ENCODE data around the gene MARVELD3. TPM values are rescaled to one million over a fixed set of nuclear protein-coding genes. Genes with fewer than 3 reads are reported as not detected.
"Not testable (repeated sequence)": the region's sequence is repeated elsewhere in the genome, so short reads cannot be mapped to it uniquely, and the experiment has no call there.

Gene MARVELD3
- total RNA-seq, 1 donor from 2014 or later: 3.9 TPM

DNA sequence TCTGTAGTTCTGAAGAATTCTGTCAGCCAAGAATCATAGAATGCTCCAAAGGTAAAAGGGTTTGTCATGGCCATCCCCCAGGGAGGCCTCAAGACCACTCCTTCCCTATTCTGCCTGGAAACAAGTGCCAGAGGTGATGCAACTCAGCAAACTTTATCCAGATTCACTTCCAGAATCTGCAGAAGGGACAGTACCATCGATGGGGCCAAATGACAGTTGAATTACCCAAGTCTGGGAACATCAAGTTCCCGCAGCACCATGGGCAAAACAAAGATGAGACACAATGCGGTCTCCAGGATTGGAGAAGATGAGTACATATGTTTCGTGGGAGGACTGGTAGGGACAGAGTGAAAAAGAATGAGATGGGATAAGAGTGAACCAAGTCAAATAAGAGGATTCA lies 35.4 kb upstream of the MARVELD3 start:
- no peaks in the 10 kb centered on the region for H3K36me3 Mint-ChIP-seq (ENCODE audit: low read depth, unreplicated experiment)
- no peak overlapping the region for H3K4me3 Mint-ChIP-seq (ENCODE audit: unreplicated experiment)
- TF ChIP-seq, protein P1, sequence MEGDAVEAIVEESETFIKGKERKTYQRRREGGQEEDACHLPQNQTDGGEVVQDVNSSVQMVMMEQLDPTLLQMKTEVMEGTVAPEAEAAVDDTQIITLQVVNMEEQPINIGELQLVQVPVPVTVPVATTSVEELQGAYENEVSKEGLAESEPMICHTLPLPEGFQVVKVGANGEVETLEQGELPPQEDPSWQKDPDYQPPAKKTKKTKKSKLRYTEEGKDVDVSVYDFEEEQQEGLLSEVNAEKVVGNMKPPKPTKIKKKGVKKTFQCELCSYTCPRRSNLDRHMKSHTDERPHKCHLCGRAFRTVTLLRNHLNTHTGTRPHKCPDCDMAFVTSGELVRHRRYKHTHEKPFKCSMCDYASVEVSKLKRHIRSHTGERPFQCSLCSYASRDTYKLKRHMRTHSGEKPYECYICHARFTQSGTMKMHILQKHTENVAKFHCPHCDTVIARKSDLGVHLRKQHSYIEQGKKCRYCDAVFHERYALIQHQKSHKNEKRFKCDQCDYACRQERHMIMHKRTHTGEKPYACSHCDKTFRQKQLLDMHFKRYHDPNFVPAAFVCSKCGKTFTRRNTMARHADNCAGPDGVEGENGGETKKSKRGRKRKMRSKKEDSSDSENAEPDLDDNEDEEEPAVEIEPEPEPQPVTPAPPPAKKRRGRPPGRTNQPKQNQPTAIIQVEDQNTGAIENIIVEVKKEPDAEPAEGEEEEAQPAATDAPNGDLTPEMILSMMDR (IDR thresholded peaks at IDR 0.05; ENCODE audit: unreplicated experiment): no peak
- no peaks in the 10 kb centered on the region for H3K9me3 Mint-ChIP-seq (ENCODE audit: unreplicated experiment)
- H3K27ac Mint-ChIP-seq (ENCODE audit: unreplicated experiment): no peak overlapping the region
- no peak for DNase-seq (ENCODE audit: low spot score)
- peaks cover 2% of the 10 kb centered on the region for H3K27me3 Mint-ChIP-seq (ENCODE audit: unreplicated experiment)
- H3K4me1 Mint-ChIP-seq (ENCODE audit: unreplicated experiment): no peaks in the 10 kb centered on the region

DNA sequence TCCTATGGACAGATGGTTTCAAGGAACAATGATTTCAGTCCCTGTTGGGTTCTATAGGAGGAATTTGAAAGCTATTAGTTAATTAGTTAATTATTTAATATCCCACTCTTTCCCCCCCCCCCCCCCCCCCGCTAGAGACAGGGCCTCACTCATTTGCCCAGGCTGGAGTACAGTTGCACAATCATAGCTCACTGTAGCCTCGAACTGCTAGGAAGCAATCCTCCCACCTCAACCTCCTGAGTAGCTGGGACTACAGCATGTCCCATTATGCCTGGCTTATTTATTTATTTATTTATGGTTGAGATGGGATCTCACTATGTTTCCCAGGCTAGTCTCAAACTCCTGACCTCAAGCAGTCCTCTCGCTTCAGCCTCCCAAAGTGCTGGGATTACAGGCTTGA lies 34.1 kb upstream of the MARVELD3 start:
- H3K27me3 Mint-ChIP-seq (ENCODE audit: unreplicated experiment): peaks cover 2% of the 10 kb centered on the region
- no peak overlapping the region for H3K4me3 Mint-ChIP-seq (ENCODE audit: unreplicated experiment)

DNA sequence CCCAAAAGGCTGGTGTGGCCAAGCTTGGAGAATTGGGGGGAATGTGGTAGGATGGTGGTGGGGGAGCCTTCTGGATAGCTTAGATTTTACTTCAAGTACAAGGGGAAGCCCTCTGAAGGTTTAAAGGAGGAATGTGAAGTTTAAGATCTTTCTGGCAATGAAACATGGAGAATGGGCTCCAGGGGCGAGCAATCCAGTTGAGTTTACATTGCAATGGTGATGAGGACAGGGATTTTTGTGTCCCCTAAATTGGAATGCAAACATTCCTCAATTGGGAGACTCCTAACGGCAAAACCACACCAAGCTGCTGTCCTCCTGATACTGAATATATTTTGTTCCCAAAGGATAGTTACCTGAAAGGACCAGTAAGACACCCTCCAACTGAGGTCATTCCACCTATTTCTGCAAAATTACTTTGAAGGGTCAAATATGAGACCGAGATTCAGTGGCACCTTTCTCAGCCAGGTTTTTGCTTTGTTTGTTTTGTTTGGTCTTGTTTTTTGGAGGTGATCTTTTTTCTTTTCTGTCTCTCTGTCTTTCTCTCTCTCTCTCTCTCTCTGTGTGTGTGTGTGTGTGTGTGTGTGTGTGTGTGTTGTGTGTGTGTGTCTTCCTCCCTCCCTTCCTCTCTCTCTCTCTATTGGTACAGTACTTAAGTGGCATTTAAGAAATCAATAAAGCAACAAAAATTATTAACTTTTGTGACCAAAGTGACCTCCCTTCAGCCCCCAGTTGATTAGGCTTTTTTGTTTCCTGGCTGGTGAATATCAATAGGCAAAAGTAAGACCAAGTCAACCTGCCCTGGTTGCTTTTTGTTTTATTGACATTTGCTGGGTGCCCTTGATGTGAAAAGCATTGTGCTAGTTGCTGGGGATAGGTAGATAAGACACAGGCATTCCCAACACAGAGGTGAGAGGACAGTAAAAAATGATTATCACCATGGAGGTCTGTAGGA lies 32.7 kb upstream of the MARVELD3 start:
- no peak overlapping the region for H3K4me3 Mint-ChIP-seq (ENCODE audit: unreplicated experiment)

More for the DNA sequence above, 34.1 kb upstream of the MARVELD3 start:
- H3K4me1 Mint-ChIP-seq (ENCODE audit: unreplicated experiment): no peaks in the 10 kb centered on the region
- TF ChIP-seq, protein P1 (IDR thresholded peaks at IDR 0.05; ENCODE audit: unreplicated experiment): no peak
- no peaks in the 10 kb centered on the region for H3K9me3 Mint-ChIP-seq (ENCODE audit: unreplicated experiment)
- H3K36me3 Mint-ChIP-seq (ENCODE audit: low read depth, unreplicated experiment): no peaks in the 10 kb centered on the region
- H3K27ac Mint-ChIP-seq (ENCODE audit: unreplicated experiment): no peak overlapping the region
- no peak for DNase-seq (ENCODE audit: low spot score)

DNA sequence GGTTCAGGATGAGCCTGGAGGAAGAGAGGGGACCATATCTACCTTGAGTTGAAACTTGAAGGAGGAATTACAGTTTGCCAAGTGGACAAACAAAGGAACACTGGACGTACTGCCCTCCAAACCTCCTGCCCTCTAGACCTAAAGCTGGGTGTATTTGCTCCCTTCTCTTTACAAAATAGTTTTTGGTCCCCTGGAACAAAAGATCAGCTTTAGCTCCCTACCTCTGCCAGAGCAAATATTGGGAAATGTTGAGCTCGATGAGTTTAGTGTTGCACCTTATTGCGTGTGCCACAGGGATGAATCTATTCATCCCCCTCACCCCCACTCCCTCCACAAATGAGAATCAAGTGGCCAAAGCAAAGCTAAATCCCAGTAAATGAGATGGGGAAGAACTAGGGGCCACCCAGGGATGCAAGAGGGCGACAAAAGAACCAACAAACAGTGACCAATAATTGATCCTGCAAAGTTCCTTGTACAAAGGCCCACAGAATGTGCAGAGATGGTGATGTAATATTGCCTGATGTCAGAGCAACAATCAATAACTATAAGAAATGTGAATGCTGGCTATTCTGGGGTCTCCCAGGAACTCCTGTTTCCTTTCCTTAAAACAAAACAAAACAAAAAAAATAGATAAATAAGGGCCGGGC lies 31.9 kb upstream of the MARVELD3 start:
- Mint-ChIP-seq H3K4me3 (ENCODE audit: unreplicated experiment) (no peak overlapping the region), H3K4me1 (ENCODE audit: unreplicated experiment) (peaks cover 3% of the 10 kb centered on the region), H3K27ac (ENCODE audit: unreplicated experiment) (no peak overlapping the region), H3K36me3 (ENCODE audit: low read depth, unreplicated experiment) (no peaks in the 10 kb centered on the region), H3K9me3 (ENCODE audit: unreplicated experiment) (no peaks in the 10 kb centered on the region), H3K27me3 (ENCODE audit: unreplicated experiment) (peaks cover 2% of the 10 kb centered on the region)
- TF ChIP-seq, protein P1 (IDR thresholded peaks at IDR 0.05; ENCODE audit: unreplicated experiment): no peak
- DNase-seq (ENCODE audit: low spot score): no peak

More for the DNA sequence above, 32.7 kb upstream of the MARVELD3 start:
- peaks cover 2% of the 10 kb centered on the region for H3K27me3 Mint-ChIP-seq (ENCODE audit: unreplicated experiment)
- TF ChIP-seq, protein P1 (IDR thresholded peaks at IDR 0.05; ENCODE audit: unreplicated experiment): no peak
- peaks cover 3% of the 10 kb centered on the region for H3K4me1 Mint-ChIP-seq (ENCODE audit: unreplicated experiment)
- no peaks in the 10 kb centered on the region for H3K36me3 Mint-ChIP-seq (ENCODE audit: low read depth, unreplicated experiment)
- no peak for DNase-seq (ENCODE audit: low spot score)
- no peaks in the 10 kb centered on the region for H3K9me3 Mint-ChIP-seq (ENCODE audit: unreplicated experiment)
- no peak overlapping the region for H3K27ac Mint-ChIP-seq (ENCODE audit: unreplicated experiment)

DNA sequence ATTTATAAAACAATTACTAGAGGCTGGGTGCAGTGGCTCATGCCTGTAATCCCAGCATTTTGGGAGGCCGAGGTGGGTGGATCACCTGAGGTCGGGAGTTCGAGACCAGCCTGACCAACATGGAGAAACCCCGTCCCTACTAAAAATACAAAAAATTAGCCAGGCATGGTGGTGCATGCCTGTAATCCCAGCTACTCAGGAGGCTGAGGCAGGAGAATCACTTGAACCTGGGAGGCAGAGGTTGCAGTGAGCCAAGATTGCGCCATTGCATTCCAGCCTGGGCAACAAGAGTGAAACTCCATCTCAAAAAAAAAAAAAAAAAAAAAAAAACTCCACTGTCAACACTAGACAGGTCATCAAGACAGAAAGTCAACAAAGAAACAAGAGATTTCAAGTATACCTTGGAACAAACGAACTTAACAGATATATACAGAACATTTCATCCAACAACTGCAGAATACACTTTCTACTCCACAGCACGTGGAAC lies 30.6 kb upstream of the MARVELD3 start:
- H3K4me3 Mint-ChIP-seq (ENCODE audit: unreplicated experiment); H3K36me3 Mint-ChIP-seq (ENCODE audit: low read depth, unreplicated experiment): not testable (repeated sequence)

DNA sequence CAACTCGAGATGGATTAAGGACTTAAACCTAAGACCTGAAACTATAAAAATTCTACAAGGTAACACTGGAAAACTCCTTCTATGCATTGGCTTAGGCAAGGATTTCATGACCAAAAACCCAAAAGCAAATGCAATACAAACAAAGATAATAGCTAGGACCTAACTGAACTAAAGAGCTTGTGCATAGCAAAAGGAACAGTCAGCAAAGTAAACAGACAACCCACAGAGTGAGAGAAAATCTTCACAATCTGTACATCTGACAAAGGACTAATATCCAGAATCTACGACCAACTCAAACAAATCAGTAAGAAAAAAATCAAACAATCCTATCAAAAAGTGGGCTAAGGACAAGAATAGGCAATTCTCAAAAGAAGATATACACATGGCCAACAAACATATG lies 27.6 kb upstream of the MARVELD3 start:
- not testable (repeated sequence) for H3K4me3 Mint-ChIP-seq (ENCODE audit: unreplicated experiment); H3K27me3 Mint-ChIP-seq (ENCODE audit: unreplicated experiment); H3K27ac Mint-ChIP-seq (ENCODE audit: unreplicated experiment); H3K4me1 Mint-ChIP-seq (ENCODE audit: unreplicated experiment); DNase-seq (ENCODE audit: low spot score); H3K9me3 Mint-ChIP-seq (ENCODE audit: unreplicated experiment); H3K36me3 Mint-ChIP-seq (ENCODE audit: low read depth, unreplicated experiment)

More for the DNA sequence above, 30.6 kb upstream of the MARVELD3 start:
- not testable (repeated sequence) for H3K27me3 Mint-ChIP-seq (ENCODE audit: unreplicated experiment); H3K9me3 Mint-ChIP-seq (ENCODE audit: unreplicated experiment); DNase-seq (ENCODE audit: low spot score); H3K4me1 Mint-ChIP-seq (ENCODE audit: unreplicated experiment); H3K27ac Mint-ChIP-seq (ENCODE audit: unreplicated experiment)

Measured in endothelial cell (in vitro differentiated cells).